NCI-H446 (cell line): Measurements from ENCODE around the gene KREMEN1.

Experiments
- DNase-seq, 2 experiments: peaks; one replicate each; lab custom pipeline; 2025; lab: John Stamatoyannopoulos, UW

Gene KREMEN1

GRCh38 chr22:29205594-29206371, 132.9 kb downstream of the KREMEN1 start, which contains the start of gene EMID1:
EMID1 (plus strand) TSS chr22:29205896; CDS start chr22:29206039, 143 bp downstream.
- no peak for DNase-seq

GRCh38 chr22:29206372-29207242, 133.8 kb downstream of the KREMEN1 start:
- no peak for DNase-seq

- no peak for DNase-seq
Observed at GRCh38 chr22:29207243-29207550, 134.4 kb downstream of the KREMEN1 start.

GRCh38 chr22:29207562-29208501, 135.0 kb downstream of the KREMEN1 start:
- DNase-seq, result no peak

GRCh38 chr22:29208502-29208862, 135.6 kb downstream of the KREMEN1 start:
- no peak for DNase-seq

GRCh38 chr22:29208879-29209623, 136.2 kb downstream of the KREMEN1 start:
- no peak for DNase-seq

GRCh38 chr22:29209624-29209929, 136.7 kb downstream of the KREMEN1 start:
- DNase-seq, result no peak

GRCh38 chr22:29211066-29211465, 138.2 kb downstream of the KREMEN1 start:
- no peak for DNase-seq

GRCh38 chr22:29211466-29211865, 138.6 kb downstream of the KREMEN1 start:
- no peak for DNase-seq

GRCh38 chr22:29212743-29213142, 139.9 kb downstream of the KREMEN1 start:
- DNase-seq, result peak in 1 of 2 experiments; percentile 27

GRCh38 chr22:29213493-29213892, 140.7 kb downstream of the KREMEN1 start:
- DNase-seq, result no peak

GRCh38 chr22:29214232-29214631, 141.4 kb downstream of the KREMEN1 start:
- DNase-seq, result no peak

- DNase-seq, result no peak
Observed at GRCh38 chr22:29215012-29215860, 142.4 kb downstream of the KREMEN1 start.

GRCh38 chr22:29216011-29216872, 143.4 kb downstream of the KREMEN1 start:
- DNase-seq, result no peak

GRCh38 chr22:29216873-29217666, 144.2 kb downstream of the KREMEN1 start:
- DNase-seq, result peak in 1 of 2 experiments; percentile 30
